Upper lobe of right lung (tissue), 1 donor: ENCODE results near the gene EBP. TPM values are rescaled to one million over a fixed set of nuclear protein-coding genes. Genes with fewer than 3 reads are reported as not detected.

Experiments used
- ATAC-seq: fragments of 200-7000 bp; cut with Tn5 transposase; one replicate; pipeline ENCODE4 v1.9.1; 2020; ENCODE audit warnings: mild to moderate bottlenecking, moderate library complexity
- DNase-seq: peaks from one replicate; pipeline ENCODE4 v3.0.0-alpha.2; 2020
- H3K27ac ChIP-seq: fragments of 200-600 bp; one replicate; pipeline ENCODE4 v1.8.0; 2022
- H3K27me3 ChIP-seq: fragments of 200-600 bp; one replicate; pipeline ENCODE4 v1.8.0; 2022; ENCODE audit warnings: mild to moderate bottlenecking
- H3K36me3 ChIP-seq: fragments of 200-600 bp; one replicate; pipeline ENCODE4 v1.8.0; 2022
- H3K4me1 ChIP-seq: fragments of 200-600 bp; one replicate; pipeline ENCODE4 v1.8.0; 2022
- H3K4me3 ChIP-seq: fragments of 200-600 bp; one replicate; pipeline ENCODE4 v1.8.0; 2022; ENCODE audit warnings: mild to moderate bottlenecking
- H3K9me3 ChIP-seq: fragments of 200-600 bp; one replicate; pipeline ENCODE4 v1.8.0; 2022
- CTCF ChIP-seq: fragments of 200-600 bp; IDR thresholded peaks from one replicate; pipeline ENCODE4 v1.8.0; 2022; ENCODE audit warnings: antibody characterized with exemption
- intact Hi-C: fragments of 100-400 bp; cut with DNase I; formaldehyde crosslinking; loops from one replicate; pipeline ENCODE4 v1.11.0; 2022
- total RNA-seq: library from RNA; stranded (reverse); fragmentation: NEBNext Ultra II Directional; extraction: Animal tissue kit (Norgen Biotek cat#: 25700); gene quantifications from one replicate; pipeline ENCODE4 v1.2.1, GENCODE V29; 2021
- donor health status: DM: no; HTN: yes; CAD: no; lungs with severe emphysema.

Gene EBP
- total RNA-seq, 1 donor from 2014 or later: 93.4 TPM

GRCh38 chrX:48513670-48514069 lies 7.9 kb upstream of the EBP start:
- DNase-seq (no peak), ATAC-seq (no peak)
- Histone ChIP-seq H3K27me3 (no peaks in the 10 kb centered on the region), H3K27ac (no peak overlapping the region), H3K4me3 (no peak overlapping the region), H3K36me3 (no peaks in the 10 kb centered on the region), H3K4me1 (no peaks in the 10 kb centered on the region), H3K9me3 (no peaks in the 10 kb centered on the region)
- no peak for TF ChIP-seq CTCF
- intact Hi-C loops: no loop called here

- Histone ChIP-seq H3K4me1 (no peaks in the 10 kb centered on the region), H3K27ac (no peak overlapping the region), H3K27me3 (no peaks in the 10 kb centered on the region), H3K4me3 (no peak overlapping the region), H3K9me3 (no peaks in the 10 kb centered on the region), H3K36me3 (no peaks in the 10 kb centered on the region)
- ATAC-seq (no peak), DNase-seq (no peak)
- TF ChIP-seq CTCF: no peak
- intact Hi-C loops: no loop called here
Observed at GRCh38 chrX:48514126-48514806, 7.3 kb upstream of the EBP start.

GRCh38 chrX:48514868-48515460 lies 6.6 kb upstream of the EBP start:
- Histone ChIP-seq H3K27ac (no peak overlapping the region), H3K27me3 (no peaks in the 10 kb centered on the region), H3K9me3 (no peaks in the 10 kb centered on the region), H3K36me3 (no peaks in the 10 kb centered on the region), H3K4me1 (no peaks in the 10 kb centered on the region), H3K4me3 (no peak overlapping the region)
- DNase-seq: no peak
- TF ChIP-seq CTCF: no peak
- ATAC-seq: no peak
- intact Hi-C loops: no loop called here

GRCh38 chrX:48515842-48516241 lies 5.8 kb upstream of the EBP start:
- no peak for ATAC-seq
- H3K36me3 ChIP-seq: no peaks in the 10 kb centered on the region
- H3K4me1 ChIP-seq: no peaks in the 10 kb centered on the region
- no peak overlapping the region for H3K4me3 ChIP-seq
- H3K27me3 ChIP-seq: no peaks in the 10 kb centered on the region
- intact Hi-C loops: no loop called here
- H3K9me3 ChIP-seq: no peaks in the 10 kb centered on the region
- DNase-seq: no peak
- no peak overlapping the region for H3K27ac ChIP-seq
- no peak for TF ChIP-seq CTCF

- Histone ChIP-seq H3K36me3 (no peaks in the 10 kb centered on the region), H3K4me3 (no peak overlapping the region), H3K4me1 (no peaks in the 10 kb centered on the region), H3K27ac (no peak overlapping the region), H3K9me3 (no peaks in the 10 kb centered on the region), H3K27me3 (no peaks in the 10 kb centered on the region)
- no peak for TF ChIP-seq CTCF
- DNase-seq: no peak
- ATAC-seq: no peak
- intact Hi-C loops: no loop called here
Observed at GRCh38 chrX:48516285-48516684, 5.3 kb upstream of the EBP start.
